T1000 (cell line): ENCODE results near the gene PYGO1.
"Not testable (repeated sequence)": the region's sequence is repeated elsewhere in the genome, so short reads cannot be mapped to it uniquely, and the experiment has no call there.

ENCODE experiments used
- DNase-seq: peaks from one replicate; lab custom pipeline; 2025; ENCODE audit warnings: mixed read lengths; lab: John Stamatoyannopoulos, UW

Gene PYGO1

GRCh38 chr15:55564347-55565145, 23.6 kb downstream of the PYGO1 start:
- no peak for DNase-seq

GRCh38 chr15:55562601-55563000, 25.5 kb downstream of the PYGO1 start:
- no peak for DNase-seq

- no peak for DNase-seq
These were observed 33.1 kb downstream of the PYGO1 start for GRCh38 chr15:55555089-55555488.

GRCh38 chr15:55552926-55553325, 35.2 kb downstream of the PYGO1 start:
- no peak for DNase-seq

- no peak for DNase-seq
These were observed 35.7 kb downstream of the PYGO1 start for GRCh38 chr15:55552451-55552850.

GRCh38 chr15:55549305-55549704, 38.8 kb downstream of the PYGO1 start:
- no peak for DNase-seq

- DNase-seq: no peak
These were observed 41.4 kb downstream of the PYGO1 start for GRCh38 chr15:55546718-55547117.

- no peak for DNase-seq
These were observed 52.7 kb downstream of the PYGO1 start for GRCh38 chr15:55535436-55535835.

GRCh38 chr15:55532944-55533343, 55.2 kb downstream of the PYGO1 start:
- no peak for DNase-seq

- no peak for DNase-seq
These were observed 57.3 kb downstream of the PYGO1 start for GRCh38 chr15:55530861-55531313.

- no peak for DNase-seq
These were observed 59.3 kb downstream of the PYGO1 start for GRCh38 chr15:55528812-55529211.

GRCh38 chr15:55527150-55527549, 61.0 kb downstream of the PYGO1 start:
- DNase-seq: no peak

GRCh38 chr15:55526559-55527036, 61.5 kb downstream of the PYGO1 start:
- no peak for DNase-seq

GRCh38 chr15:55522742-55523450, 65.2 kb downstream of the PYGO1 start:
- no peak for DNase-seq

- no peak for DNase-seq
These were observed 69.5 kb downstream of the PYGO1 start for GRCh38 chr15:55518641-55519040.

- no peak for DNase-seq
These were observed 70.1 kb downstream of the PYGO1 start for GRCh38 chr15:55518009-55518408.

GRCh38 chr15:55515991-55516776, 72.0 kb downstream of the PYGO1 start:
- no peak for DNase-seq

- no peak for DNase-seq
These were observed 72.7 kb downstream of the PYGO1 start for GRCh38 chr15:55515491-55515890.

- DNase-seq: no peak
These were observed 73.7 kb downstream of the PYGO1 start for GRCh38 chr15:55514414-55514850.

- DNase-seq: not testable (repeated sequence)
These were observed 74.3 kb downstream of the PYGO1 start for GRCh38 chr15:55513621-55514413.

- DNase-seq: no peak
These were observed 75.0 kb downstream of the PYGO1 start for GRCh38 chr15:55513152-55513551.
